ENCODE results near the gene CPSF4L.

DNA sequence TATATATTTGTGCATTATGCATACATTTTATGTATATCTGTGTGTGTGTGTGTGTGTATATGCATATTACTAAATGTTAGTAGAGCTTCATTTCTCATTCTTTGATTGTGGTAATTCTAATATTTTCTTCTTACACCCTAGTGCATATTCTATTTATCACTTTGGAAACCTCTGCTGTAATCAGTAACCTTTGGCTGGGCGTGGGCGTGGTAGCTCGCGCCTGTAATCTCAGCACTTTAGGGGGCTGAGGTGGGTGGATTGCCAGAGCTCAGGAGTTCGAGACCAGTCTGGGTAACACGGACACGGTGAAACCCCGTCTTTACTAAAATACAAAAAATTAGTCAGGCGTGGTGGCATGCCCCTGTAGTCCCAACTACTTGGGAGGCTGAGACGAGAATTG, 26.9 kb downstream of the CPSF4L start:
- TF ChIP-seq, protein P1, sequence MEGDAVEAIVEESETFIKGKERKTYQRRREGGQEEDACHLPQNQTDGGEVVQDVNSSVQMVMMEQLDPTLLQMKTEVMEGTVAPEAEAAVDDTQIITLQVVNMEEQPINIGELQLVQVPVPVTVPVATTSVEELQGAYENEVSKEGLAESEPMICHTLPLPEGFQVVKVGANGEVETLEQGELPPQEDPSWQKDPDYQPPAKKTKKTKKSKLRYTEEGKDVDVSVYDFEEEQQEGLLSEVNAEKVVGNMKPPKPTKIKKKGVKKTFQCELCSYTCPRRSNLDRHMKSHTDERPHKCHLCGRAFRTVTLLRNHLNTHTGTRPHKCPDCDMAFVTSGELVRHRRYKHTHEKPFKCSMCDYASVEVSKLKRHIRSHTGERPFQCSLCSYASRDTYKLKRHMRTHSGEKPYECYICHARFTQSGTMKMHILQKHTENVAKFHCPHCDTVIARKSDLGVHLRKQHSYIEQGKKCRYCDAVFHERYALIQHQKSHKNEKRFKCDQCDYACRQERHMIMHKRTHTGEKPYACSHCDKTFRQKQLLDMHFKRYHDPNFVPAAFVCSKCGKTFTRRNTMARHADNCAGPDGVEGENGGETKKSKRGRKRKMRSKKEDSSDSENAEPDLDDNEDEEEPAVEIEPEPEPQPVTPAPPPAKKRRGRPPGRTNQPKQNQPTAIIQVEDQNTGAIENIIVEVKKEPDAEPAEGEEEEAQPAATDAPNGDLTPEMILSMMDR (IDR thresholded peaks at IDR 0.05; ENCODE audit: insufficient read depth, low read length), result no peak
- TF ChIP-seq, protein P2, sequence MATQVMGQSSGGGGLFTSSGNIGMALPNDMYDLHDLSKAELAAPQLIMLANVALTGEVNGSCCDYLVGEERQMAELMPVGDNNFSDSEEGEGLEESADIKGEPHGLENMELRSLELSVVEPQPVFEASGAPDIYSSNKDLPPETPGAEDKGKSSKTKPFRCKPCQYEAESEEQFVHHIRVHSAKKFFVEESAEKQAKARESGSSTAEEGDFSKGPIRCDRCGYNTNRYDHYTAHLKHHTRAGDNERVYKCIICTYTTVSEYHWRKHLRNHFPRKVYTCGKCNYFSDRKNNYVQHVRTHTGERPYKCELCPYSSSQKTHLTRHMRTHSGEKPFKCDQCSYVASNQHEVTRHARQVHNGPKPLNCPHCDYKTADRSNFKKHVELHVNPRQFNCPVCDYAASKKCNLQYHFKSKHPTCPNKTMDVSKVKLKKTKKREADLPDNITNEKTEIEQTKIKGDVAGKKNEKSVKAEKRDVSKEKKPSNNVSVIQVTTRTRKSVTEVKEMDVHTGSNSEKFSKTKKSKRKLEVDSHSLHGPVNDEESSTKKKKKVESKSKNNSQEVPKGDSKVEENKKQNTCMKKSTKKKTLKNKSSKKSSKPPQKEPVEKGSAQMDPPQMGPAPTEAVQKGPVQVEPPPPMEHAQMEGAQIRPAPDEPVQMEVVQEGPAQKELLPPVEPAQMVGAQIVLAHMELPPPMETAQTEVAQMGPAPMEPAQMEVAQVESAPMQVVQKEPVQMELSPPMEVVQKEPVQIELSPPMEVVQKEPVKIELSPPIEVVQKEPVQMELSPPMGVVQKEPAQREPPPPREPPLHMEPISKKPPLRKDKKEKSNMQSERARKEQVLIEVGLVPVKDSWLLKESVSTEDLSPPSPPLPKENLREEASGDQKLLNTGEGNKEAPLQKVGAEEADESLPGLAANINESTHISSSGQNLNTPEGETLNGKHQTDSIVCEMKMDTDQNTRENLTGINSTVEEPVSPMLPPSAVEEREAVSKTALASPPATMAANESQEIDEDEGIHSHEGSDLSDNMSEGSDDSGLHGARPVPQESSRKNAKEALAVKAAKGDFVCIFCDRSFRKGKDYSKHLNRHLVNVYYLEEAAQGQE (IDR thresholded peaks at IDR 0.05; ENCODE audit: insufficient replicate concordance, low read depth), result no peak
- TF ChIP-seq POLR2AphosphoS5 (IDR thresholded peaks at IDR 0.05; ENCODE audit: low read depth), result no peak

Measured in HL-60 (cell line).